Measurements from ENCODE around the gene TNFAIP2.

The TNFAIP2 gene

DNA sequence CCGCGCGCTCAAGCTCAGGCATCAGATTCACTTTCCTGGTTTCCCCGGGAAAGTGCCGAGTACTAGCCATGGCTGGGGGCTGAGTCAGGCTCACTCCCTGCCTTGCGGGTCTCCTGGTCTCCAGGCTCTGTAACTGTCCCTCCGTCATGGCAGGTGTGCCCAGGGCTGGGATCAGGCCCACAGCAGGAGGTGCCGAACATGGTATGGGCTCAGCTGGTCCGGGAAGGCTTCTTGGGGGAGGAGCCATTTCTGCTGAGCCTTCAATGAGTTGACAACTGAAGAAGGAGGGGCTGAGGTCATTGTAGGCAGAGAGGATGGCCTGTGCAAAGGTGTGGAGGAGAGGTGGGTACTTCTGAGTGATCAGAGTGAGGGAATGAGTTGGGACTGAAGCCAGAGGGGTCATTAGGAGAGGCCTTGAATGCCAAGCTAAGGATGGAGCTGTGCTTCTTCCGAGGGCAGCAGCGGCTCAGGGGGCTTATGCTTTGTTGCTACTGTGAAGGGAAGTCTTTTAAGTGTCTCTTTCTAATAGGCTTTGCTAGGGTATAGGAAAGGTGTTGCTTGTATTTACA lies 28.0 kb upstream of the TNFAIP2 start:
- no peak for TF ChIP-seq CTCF (conservative IDR thresholded peaks at IDR 0.05; ENCODE audit: control insufficient read depth, insufficient read depth, low read depth, low read length)
- no peak for DNase-seq (ENCODE audit: low read depth)
- no peak overlapping the region for H3K4me3 ChIP-seq (ENCODE audit: control insufficient read depth, low read depth, low read length)

DNA sequence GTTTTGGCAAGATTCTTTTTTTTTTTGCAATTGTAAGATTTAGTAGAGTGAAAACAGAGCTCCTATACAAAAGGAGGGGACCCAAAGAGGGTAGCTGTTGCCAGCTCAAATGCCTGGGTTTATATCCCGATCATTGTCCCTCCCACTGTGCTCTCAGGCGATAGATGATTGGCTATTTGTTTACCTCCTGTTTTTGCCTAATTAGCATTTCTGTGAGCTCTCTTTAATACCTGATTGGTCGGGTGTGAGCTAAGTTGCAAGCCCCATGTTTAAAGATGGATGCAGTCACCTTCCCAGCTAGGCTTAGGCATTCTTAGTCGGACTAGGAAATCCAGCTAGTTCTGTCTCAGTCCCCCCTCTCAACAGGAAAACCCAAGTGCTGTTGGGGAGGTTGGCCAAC lies 26.9 kb upstream of the TNFAIP2 start:
- H3K4me3 ChIP-seq (ENCODE audit: control insufficient read depth, low read depth, low read length), result no peak overlapping the region
- DNase-seq (ENCODE audit: low read depth), result no peak
- no peak for TF ChIP-seq CTCF (conservative IDR thresholded peaks at IDR 0.05; ENCODE audit: control insufficient read depth, insufficient read depth, low read depth, low read length)

DNA sequence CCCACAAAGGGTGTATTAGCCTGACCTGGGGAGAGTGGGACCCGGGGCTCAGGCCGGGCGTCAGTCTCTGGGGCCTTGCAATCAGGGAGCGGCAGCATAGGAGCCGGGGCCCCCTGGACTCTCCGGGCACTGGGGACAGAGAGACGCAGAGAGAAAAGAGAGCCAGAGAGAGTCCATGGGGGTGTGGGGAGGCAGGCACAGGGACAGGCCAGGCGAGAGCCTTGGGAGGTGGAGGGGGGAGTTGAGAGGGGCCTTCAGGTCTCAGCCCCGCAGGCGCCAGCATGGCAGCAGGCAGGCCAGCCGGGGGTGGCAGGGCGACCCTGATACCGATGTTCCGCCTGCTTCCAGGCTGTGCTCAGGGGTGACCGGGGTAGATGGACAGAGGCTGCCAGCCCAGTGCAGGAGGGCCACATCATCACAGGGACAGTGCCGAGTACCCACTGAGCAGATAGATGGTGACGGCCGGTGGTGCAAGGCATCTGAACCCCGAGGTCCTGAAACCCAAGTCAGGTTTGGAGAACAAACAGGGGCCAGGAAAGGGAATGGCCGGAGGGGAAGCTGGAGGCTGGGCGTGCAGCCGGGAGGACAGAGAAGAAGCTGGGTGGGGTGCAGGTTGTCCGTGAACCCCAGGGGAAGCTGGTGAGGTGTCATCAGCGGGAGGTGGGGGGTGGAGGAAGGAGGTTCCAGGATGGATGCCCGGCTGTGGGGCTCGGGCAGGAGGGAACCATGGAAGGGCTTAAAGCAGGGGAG lies 25.8 kb upstream of the TNFAIP2 start:
- H3K4me3 ChIP-seq (ENCODE audit: control insufficient read depth, low read depth, low read length), result no peak overlapping the region
- no peak for TF ChIP-seq CTCF (conservative IDR thresholded peaks at IDR 0.05; ENCODE audit: control insufficient read depth, insufficient read depth, low read depth, low read length)
- DNase-seq (ENCODE audit: low read depth), result no peak

DNA sequence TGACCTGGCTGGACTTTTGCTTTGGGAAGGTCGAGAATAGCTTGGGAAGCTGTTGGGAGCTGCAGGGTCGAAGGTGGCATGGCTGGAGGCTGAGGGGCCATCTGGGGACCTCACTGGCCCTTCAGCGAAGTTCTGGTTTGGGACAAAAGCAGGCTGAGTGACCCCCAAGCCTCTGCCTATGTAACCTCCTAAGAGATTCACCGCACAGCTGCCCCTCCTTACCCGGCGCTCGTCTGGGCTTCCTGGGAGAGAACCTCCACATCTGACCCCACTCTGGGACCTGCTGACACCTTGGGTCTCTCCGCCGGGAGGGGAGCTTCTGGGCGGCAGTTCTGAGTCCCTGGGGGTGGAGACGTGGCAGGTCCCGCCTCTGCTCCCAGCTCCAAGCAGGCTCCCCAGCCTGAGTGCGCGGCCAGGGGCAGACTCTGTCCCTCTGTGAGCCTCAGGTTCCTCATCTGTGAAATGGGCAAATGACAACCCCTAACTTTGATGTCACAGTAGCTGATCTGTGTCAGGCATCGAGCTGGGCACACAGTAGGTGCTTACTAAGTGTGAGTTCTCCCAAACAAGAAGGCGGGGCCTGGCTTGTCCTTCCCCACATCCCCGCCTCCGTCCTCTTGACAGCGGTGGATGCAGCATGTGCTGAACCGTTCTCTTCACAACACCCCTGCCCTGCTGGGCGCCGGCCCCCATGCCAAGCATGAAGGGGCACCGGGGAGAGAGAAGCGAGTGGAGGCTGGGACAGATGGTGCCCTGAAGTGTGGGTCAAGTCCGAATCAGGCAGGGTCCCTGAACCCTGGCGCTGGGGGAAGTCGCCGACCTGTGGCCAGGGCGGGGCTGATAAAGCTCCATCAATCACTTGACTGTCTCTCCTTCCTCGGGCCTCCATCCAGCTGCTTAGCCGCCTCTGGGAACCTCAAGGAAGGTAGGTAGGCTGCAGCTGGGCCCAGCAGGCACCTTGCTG lies 25.0 kb upstream of the TNFAIP2 start:
- no peak for DNase-seq (ENCODE audit: low read depth)
- H3K4me3 ChIP-seq (ENCODE audit: control insufficient read depth, low read depth, low read length), result no peak overlapping the region
- TF ChIP-seq CTCF (conservative IDR thresholded peaks at IDR 0.05; ENCODE audit: control insufficient read depth, insufficient read depth, low read depth, low read length), result no peak

GRCh38 chr14:103099081-103099732 lies 24.1 kb upstream of the TNFAIP2 start:
- no peak for TF ChIP-seq CTCF (conservative IDR thresholded peaks at IDR 0.05; ENCODE audit: control insufficient read depth, insufficient read depth, low read depth, low read length)
- no peak overlapping the region for H3K4me3 ChIP-seq (ENCODE audit: control insufficient read depth, low read depth, low read length)
- no peak for DNase-seq (ENCODE audit: low read depth)

DNA sequence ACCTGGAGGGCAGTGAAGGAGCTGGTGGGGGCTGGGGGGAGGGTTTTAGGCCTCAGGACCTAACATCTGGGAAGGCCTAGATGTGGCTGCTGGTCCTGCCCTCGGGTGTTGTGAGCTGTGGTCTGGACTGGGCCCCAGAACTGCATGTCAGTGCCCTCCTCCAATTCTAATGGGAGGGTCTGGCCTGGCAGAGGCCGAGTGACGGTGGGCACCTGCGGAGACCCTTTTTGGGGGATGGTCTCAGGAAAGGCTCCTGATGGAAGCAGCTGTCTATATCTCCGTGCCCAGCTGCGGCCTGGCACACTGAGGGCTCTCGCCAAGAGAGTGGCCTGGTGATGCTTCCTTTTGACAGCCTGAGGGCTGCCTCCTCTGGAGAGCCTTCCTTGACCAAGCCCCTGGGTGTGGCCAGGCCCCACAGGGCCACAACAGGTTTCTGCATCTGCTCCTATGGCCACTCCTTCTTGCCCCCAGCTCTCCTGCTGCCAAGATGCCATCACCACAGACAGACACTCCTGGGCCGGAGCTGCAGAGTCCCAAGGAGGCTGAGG lies 23.5 kb upstream of the TNFAIP2 start:
- no peak overlapping the region for H3K4me3 ChIP-seq (ENCODE audit: control insufficient read depth, low read depth, low read length)
- no peak for TF ChIP-seq CTCF (conservative IDR thresholded peaks at IDR 0.05; ENCODE audit: control insufficient read depth, insufficient read depth, low read depth, low read length)
- no peak for DNase-seq (ENCODE audit: low read depth)
